ENCODE results near the gene DMPK.

Gene DMPK

GRCh38 chr19:45785097-45785496 lies 2.8 kb upstream of the DMPK start:
- peak; percentile 19 for DNase-seq

- no peak for DNase-seq
Observed at GRCh38 chr19:45784096-45784495, 1.8 kb upstream of the DMPK start.

GRCh38 chr19:45782820-45783785 lies 813 bp upstream of the DMPK start:
- DNase-seq, result peak; percentile 80

- peak; percentile 82 for DNase-seq
Observed at GRCh38 chr19:45781214-45782161, 802 bp downstream of the DMPK start.

- DNase-seq, result no peak
Observed at GRCh38 chr19:45780448-45781213, 1.7 kb downstream of the DMPK start.

GRCh38 chr19:45780146-45780447 lies 2.2 kb downstream of the DMPK start:
- no peak for DNase-seq

GRCh38 chr19:45779231-45780145 lies 2.8 kb downstream of the DMPK start:
- peak; percentile 80 for DNase-seq

- peak; percentile 27 for DNase-seq
Observed at GRCh38 chr19:45778010-45778661, 4.2 kb downstream of the DMPK start.

GRCh38 chr19:45777395-45777961 lies 4.8 kb downstream of the DMPK start:
- DNase-seq, result no peak

GRCh38 chr19:45774765-45775164 lies 7.5 kb downstream of the DMPK start:
- no peak for DNase-seq

- peak; percentile 8 for DNase-seq
Observed at GRCh38 chr19:45773384-45773783, 8.9 kb downstream of the DMPK start.

GRCh38 chr19:45772912-45773311 lies 9.4 kb downstream of the DMPK start:
- DNase-seq, result peak; percentile 21

- peak; percentile 30 for DNase-seq
Observed at GRCh38 chr19:45772130-45772840, 10.0 kb downstream of the DMPK start.

GRCh38 chr19:45771311-45771933 lies 10.9 kb downstream of the DMPK start:
- peak; percentile 48 for DNase-seq

GRCh38 chr19:45770192-45771101 lies 11.8 kb downstream of the DMPK start:
- DNase-seq, result peak; percentile 98

- no peak for DNase-seq
Observed at GRCh38 chr19:45769821-45770191, 12.5 kb downstream of the DMPK start.

- peak; percentile 99 for DNase-seq
Observed at GRCh38 chr19:45768984-45769782, 13.1 kb downstream of the DMPK start, which contains the start of gene SIX5. Gene SIX5, minus strand, starts transcription at chr19:45769252. Its CDS starts 408 bp downstream, at chr19:45768844.

GRCh38 chr19:45768655-45768983 lies 13.7 kb downstream of the DMPK start:
- DNase-seq, result peak; percentile 82
